Measurements from ENCODE around the gene FOXP4. TPM values are rescaled to one million over a fixed set of nuclear protein-coding genes. Genes with fewer than 3 reads are reported as not detected.

FOXP4 gene
- total RNA-seq, 1 donor from 2014 or later: 137 TPM

DNA sequence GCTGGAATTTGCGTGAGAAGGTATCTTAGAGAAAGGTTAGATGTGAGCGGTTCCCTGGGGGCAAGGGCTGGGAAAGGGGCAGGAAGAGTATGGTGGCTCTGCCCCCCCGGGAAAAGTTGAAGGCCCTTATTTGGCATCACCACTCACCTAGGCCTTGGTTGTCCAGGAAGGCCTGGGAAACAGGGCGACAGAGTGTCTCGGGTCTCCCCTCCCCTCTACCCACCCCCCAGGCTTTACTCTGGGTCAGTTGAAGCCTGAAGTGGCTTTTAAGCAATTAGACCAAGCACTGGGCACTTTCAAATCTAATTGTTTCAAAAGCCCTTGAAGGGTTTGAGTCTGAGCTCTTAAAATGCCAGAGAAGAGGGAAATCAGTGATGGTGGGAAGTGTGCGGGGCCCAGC is 30.2 kb upstream of the FOXP4 start:
- H3K27ac Mint-ChIP-seq: no peak overlapping the region
- no peaks in the 10 kb centered on the region for H3K9me3 Mint-ChIP-seq (ENCODE audit: low read depth)
- no peaks in the 10 kb centered on the region for H3K36me3 Mint-ChIP-seq (ENCODE audit: insufficient read depth)
- H3K4me1 Mint-ChIP-seq (ENCODE audit: low read depth): peaks cover 48% of the 10 kb centered on the region
- H3K4me3 Mint-ChIP-seq (ENCODE audit: low read depth): no peak overlapping the region
- no peak for DNase-seq (ENCODE audit: low spot score, unreplicated experiment)
- TF ChIP-seq, protein P1, sequence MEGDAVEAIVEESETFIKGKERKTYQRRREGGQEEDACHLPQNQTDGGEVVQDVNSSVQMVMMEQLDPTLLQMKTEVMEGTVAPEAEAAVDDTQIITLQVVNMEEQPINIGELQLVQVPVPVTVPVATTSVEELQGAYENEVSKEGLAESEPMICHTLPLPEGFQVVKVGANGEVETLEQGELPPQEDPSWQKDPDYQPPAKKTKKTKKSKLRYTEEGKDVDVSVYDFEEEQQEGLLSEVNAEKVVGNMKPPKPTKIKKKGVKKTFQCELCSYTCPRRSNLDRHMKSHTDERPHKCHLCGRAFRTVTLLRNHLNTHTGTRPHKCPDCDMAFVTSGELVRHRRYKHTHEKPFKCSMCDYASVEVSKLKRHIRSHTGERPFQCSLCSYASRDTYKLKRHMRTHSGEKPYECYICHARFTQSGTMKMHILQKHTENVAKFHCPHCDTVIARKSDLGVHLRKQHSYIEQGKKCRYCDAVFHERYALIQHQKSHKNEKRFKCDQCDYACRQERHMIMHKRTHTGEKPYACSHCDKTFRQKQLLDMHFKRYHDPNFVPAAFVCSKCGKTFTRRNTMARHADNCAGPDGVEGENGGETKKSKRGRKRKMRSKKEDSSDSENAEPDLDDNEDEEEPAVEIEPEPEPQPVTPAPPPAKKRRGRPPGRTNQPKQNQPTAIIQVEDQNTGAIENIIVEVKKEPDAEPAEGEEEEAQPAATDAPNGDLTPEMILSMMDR (IDR thresholded peaks at IDR 0.05; ENCODE audit: unreplicated experiment): no peak
- no peaks in the 10 kb centered on the region for H3K27me3 Mint-ChIP-seq

GRCh38 chr6:41518118-41518517 is 28.1 kb upstream of the FOXP4 start:
- no peaks in the 10 kb centered on the region for H3K36me3 Mint-ChIP-seq (ENCODE audit: insufficient read depth)
- H3K27ac Mint-ChIP-seq: peak overlapping the region; percentile 26
- no peak overlapping the region for H3K4me3 Mint-ChIP-seq (ENCODE audit: low read depth)
- DNase-seq (ENCODE audit: low spot score, unreplicated experiment): no peak
- no peaks in the 10 kb centered on the region for H3K9me3 Mint-ChIP-seq (ENCODE audit: low read depth)
- no peaks in the 10 kb centered on the region for H3K27me3 Mint-ChIP-seq
- H3K4me1 Mint-ChIP-seq (ENCODE audit: low read depth): peaks cover 53% of the 10 kb centered on the region
- TF ChIP-seq, protein P1 (IDR thresholded peaks at IDR 0.05; ENCODE audit: unreplicated experiment): no peak

GRCh38 chr6:41519305-41519744 is 26.9 kb upstream of the FOXP4 start:
- peak; percentile 27 for DNase-seq (ENCODE audit: low spot score, unreplicated experiment)
- TF ChIP-seq, protein P1 (IDR thresholded peaks at IDR 0.05; ENCODE audit: unreplicated experiment): no peak
- Mint-ChIP-seq H3K36me3 (ENCODE audit: insufficient read depth) (no peaks in the 10 kb centered on the region), H3K27ac (peak overlapping the region; percentile 97), H3K9me3 (ENCODE audit: low read depth) (no peaks in the 10 kb centered on the region), H3K4me3 (ENCODE audit: low read depth) (peak overlapping the region; percentile 51), H3K4me1 (ENCODE audit: low read depth) (peaks cover 57% of the 10 kb centered on the region), H3K27me3 (no peaks in the 10 kb centered on the region)

- Mint-ChIP-seq H3K4me3 (ENCODE audit: low read depth) (peak overlapping the region; percentile 51), H3K36me3 (ENCODE audit: insufficient read depth) (no peaks in the 10 kb centered on the region), H3K9me3 (ENCODE audit: low read depth) (no peaks in the 10 kb centered on the region), H3K27me3 (no peaks in the 10 kb centered on the region), H3K4me1 (ENCODE audit: low read depth) (peaks cover 63% of the 10 kb centered on the region), H3K27ac (peak overlapping the region; percentile 97)
- TF ChIP-seq, protein P1 (IDR thresholded peaks at IDR 0.05; ENCODE audit: unreplicated experiment): no peak
- peak; percentile 59 for DNase-seq (ENCODE audit: low spot score, unreplicated experiment)
Measured at GRCh38 chr6:41519745-41520699, 26.2 kb upstream of the FOXP4 start.

DNA sequence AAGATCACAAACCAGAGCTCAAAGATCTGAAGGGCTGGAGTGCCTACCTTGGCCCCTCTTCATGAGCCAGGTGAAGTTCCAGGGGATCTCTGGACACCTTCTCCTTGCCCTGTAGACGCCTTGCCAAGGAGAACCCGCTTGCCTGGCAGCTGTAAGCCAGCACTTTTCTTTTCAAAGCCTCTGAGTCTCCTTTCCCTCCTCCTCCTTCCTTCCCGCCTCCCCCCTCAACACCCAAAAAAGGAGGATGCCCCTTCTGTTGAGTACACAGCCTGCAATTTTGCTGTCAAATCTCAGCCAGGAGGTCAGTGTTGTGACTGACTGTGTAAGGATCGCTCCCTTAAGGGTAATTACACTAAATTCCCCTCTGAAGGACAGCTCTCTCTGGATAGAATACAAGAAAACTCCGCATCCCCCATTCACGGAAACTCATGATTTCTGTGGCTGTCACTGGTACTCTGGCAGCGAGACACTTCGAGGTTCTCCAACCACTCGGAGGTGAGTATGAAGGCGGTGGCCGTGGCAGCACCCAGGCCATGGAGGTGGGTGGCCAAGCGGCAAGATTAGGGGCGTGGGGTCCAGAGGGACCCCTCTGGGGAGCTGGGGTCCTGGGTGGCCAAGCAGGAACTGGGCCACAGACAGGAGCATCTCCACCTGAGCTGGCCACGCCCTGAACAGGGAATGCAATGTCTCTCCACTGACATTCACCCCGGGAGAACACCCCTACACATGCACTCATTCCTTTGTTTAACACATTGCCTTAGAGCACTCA is 23.2 kb upstream of the FOXP4 start:
- Mint-ChIP-seq H3K27me3 (no peaks in the 10 kb centered on the region), H3K9me3 (ENCODE audit: low read depth) (no peaks in the 10 kb centered on the region), H3K36me3 (ENCODE audit: insufficient read depth) (no peaks in the 10 kb centered on the region), H3K27ac (no peak overlapping the region), H3K4me1 (ENCODE audit: low read depth) (peaks cover 65% of the 10 kb centered on the region), H3K4me3 (ENCODE audit: low read depth) (no peak overlapping the region)
- TF ChIP-seq, protein P1 (IDR thresholded peaks at IDR 0.05; ENCODE audit: unreplicated experiment): no peak
- no peak for DNase-seq (ENCODE audit: low spot score, unreplicated experiment)
